Activated T-helper 1 cell treated with Interleukin-2 at 50 U/mL for 16 hours (primary cell): ENCODE results near the gene SLC25A47.
"Not testable (repeated sequence)": the region's sequence is repeated elsewhere in the genome, so short reads cannot be mapped to it uniquely, and the experiment has no call there.

ENCODE experiments used
- DNase-seq: peaks from one replicate; pipeline ENCODE4 v3.0.0-alpha.2; 2020; ENCODE audit warnings: low read depth

The SLC25A47 gene

DNA sequence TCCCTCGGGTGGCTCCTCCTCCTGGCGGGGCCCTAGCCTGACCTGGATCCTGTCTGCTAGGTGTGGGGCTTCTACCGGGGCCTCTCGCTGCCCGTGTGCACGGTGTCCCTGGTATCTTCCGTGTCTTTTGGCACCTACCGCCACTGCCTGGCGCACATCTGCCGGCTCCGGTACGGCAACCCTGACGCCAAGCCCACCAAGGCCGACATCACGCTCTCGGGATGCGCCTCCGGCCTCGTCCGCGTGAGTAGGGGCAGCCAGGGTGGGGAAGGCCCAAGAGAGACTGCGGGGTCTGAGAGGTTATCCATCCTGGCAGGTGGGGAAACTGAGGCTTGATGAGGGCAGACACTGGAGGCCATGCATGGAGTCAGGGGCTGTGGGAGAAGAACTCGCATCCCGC is 4.0 kb downstream of the SLC25A47 start:
- DNase-seq: no peak

DNA sequence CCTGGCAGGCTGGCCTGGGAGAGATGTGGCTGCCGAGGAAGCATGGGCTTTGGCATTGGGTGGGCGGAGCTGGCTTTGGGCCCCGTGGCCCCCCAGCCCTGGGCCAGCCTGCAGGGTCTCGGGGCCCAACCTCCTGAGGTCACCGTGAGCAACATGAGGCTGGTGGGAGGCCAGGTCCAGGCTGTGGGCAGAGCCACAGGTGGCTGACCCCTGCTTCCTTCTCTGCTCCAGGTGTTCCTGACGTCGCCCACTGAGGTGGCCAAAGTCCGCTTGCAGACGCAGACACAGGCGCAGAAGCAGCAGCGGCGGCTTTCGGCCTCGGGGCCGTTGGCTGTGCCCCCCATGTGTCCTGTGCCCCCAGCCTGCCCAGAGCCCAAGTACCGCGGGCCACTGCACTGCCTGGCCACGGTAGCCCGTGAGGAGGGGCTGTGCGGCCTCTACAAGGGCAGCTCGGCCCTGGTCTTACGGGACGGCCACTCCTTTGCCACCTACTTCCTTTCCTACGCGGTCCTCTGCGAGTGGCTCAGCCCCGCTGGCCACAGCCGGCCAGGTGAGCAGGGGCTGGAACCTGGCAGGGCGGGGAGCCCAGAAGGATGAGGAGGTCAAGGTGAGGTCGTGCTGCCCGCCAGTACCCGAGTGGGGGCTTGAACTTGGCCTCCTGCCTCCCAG is 5.5 kb downstream of the SLC25A47 start:
- no peak for DNase-seq

DNA sequence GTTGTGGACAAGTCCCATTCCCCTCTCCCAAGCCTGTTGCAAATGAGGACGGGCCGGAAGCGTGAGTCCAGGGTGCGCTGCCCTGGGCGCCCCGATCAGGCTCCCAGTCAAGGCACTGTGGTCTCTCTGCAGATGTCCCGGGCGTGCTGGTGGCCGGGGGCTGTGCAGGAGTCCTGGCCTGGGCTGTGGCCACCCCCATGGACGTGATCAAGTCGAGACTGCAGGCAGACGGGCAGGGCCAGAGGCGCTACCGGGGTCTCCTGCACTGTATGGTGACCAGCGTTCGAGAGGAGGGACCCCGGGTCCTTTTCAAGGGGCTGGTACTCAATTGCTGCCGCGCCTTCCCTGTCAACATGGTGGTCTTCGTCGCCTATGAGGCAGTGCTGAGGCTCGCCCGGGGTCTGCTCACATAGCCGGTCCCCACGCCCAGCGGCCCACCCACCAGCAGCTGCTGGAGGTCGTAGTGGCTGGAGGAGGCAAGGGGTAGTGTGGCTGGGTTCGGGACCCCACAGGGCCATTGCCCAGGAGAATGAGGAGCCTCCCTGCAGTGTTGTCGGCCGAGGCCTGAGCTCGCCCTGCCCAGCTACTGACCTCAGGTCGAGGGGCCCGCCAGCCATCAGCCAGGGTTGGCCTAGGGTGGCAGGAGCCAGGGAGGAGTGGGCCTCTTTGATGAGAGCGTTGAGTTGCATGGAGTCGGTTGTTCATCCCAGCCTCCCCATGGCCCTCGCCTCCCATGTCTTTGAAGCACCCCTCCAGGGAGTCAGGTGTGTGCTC is 6.3 kb downstream of the SLC25A47 start:
- no peak for DNase-seq

DNA sequence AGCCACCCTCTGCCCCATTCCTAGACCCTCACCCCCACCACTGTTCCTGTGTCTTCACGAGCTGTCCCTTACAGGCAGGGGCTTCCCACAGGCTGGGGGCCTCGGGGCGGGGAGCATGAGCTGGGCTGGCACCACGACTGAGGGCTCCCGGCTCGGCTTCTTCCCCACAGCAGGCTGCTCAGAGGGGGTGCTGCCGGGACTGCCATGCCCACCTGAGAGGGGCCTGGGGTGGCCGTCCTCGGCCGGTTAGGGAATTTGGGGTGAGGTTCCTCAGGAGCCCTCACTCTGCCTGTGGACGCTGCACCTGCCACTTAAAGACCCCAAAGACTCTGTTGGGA is 6.8 kb downstream of the SLC25A47 start:
- DNase-seq: no peak

DNA sequence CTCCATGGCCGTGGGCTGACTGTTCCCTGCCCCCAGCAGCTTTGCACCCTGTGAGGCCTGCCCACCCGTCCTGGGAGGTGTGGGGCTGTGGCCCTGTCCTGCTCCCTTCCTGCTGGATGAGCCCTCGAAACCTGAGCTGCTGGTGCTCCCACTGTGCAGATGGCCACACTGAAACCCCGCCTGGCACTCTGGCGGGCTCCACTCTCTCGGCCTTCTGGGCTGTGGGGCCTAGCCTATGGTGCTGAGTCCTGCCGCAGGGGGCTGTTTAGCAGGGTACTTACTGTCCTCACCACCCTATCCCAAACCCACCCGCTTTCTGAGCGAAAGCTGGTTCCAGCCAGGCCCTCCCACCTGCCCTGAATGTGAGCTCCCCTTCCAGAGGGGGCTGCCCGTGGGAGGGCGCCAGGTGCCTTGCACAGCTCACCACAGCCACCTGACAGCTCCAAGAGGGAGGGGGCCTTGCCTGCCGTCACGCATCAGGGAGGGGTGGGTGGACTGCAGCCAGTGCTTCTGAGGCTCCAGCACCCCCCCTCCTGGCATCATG is 7.3 kb downstream of the SLC25A47 start:
- DNase-seq: no peak

DNA sequence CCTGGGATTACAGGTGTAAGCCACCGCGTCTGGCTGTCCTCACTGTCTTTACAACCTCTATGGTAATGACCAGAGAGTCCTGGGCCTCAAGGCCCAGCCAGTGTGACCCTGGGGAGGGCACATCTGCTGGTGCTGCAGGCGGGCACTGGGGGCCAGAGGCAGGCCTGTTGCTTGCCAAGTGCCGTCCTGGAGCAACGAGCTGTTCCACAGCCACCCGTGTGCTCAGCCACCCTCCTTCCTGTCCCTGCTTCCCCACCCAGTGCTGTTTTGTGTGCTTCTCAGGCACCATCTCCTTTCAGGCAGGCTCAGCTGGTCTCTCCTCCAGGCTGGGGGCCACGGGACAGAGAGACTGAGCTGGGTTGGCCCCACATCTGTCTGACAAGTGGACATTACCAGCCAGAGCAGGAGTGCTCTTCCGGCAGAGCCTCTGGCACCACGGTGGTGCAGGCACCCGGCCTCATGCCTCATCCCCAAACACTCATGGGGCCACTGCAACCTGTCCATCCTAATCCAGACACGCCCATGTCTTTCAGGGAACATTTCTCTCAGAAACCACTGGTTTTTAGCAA is 9.0 kb downstream of the SLC25A47 start:
- DNase-seq: no peak

DNA sequence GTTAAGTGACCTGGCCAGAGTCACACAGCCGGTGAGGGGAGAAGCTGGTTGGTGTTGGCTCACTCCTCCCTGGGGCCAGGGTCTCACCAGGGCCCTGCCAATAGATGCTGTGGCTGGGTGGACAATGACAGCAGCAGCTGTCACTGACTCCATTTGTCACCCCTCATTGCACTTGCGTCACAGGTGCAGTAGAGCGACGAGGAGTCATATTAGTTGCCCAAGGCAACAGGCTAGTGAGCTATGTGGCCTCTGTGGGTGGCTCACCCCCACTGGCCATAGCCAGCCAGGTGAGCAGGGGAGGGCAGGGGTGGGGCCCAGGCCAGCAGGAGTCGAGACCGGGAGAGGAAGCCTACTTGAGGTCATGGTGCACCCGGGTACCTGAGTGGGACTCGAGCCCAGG is 9.7 kb downstream of the SLC25A47 start:
- DNase-seq: no peak

DNA sequence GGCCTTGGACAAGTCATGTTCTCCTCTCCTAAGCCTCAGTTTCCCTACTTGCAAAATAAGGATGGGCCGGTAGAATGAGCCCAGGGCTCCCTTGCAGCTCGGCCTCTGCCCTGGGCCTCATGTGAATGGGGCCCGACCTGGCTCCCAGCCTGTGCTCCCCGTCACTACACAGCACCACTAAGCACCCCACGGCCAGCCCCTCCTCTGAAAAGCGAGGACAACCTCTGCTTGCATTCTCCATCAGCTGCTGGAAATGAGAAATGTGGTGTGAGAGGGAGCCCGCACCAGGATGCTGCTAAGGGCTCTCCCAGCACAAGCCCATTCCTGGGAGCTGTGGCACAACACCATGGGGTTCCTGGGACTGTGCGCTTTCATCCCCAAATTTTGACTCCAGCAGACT is 10.2 kb downstream of the SLC25A47 start:
- DNase-seq: no peak

DNA sequence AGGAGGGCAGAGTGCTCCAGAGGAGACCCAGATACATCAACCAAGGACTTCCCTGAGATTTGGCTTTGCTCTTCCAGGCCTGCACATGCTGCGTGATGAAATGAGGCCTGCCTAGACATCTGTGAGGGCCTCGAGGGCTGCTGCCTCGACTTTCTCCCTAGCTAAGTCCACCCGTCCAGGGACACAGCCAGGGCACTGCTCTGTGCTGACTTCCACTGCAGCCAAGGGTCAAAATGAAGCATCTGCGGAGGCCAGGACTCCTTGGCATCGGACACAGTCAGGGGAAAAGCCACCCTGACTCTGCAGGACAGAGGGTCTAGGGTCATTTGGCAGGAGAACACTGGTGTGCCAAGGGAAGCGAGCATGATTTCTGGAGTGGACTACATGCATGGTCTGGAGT is 10.7 kb downstream of the SLC25A47 start:
- DNase-seq: no peak

DNA sequence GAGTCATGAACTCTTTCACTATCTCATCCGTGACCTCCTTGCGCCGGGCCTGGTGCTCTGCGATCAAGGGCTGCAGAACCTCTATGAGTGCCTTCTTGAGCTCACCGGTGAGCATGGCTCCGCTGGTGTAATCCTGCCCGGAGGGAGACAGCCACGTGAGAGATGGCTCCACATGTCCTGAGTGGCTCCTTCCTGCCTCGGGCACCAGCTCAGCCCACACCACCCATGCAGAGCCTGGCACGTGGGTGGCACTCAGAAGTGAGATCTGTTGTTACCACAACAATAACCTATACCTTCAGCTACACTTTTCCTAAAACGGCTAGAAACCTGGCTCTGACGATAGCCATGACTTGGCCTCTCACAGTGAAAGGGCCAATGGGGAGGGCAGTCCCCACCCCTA is 11.8 kb downstream of the SLC25A47 start:
- no peak for DNase-seq

DNA sequence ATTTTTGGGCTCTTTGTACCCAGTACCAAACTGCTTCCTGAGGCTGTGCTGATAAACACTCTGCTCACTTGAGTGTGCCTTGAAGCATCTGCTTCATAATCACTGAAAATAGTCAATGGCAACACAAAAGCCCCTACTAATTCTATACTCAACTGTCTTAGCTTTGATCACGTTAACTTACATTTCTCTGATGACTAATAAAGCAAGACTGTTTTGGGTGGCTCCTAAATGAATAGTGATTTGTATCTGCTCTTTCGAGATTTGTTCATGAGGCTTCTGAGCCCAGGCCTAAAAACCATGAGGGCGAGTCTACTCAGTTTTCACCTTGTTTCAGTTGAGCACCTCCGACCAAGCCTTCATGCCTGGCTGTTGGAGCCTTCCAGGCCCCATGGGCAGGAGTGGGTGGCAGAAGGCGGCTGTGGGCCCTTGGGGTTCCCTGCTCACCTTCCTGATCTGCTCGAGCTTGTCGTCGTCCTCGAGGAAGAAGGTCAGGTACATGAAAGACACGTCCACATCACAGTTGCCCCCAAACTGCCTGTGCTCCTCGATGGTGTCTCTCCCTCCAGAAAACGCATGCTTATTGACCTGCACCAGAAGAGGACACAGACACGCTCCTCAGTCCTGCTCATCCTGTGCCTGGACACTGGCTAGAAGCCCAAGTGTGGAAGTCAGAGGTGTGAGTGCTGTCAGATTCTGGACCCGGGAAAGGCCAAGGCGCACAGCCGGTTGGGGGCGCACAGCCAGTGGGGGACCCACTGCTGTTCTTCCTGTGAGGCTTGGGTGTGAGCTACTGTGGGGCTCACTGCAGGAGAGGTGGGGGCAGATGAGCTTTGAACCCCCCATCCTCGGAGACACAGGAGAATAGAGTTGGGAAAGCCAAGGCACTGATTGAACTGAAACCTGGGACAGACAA is 13.7 kb downstream of the SLC25A47 start:
- DNase-seq: no peak

DNA sequence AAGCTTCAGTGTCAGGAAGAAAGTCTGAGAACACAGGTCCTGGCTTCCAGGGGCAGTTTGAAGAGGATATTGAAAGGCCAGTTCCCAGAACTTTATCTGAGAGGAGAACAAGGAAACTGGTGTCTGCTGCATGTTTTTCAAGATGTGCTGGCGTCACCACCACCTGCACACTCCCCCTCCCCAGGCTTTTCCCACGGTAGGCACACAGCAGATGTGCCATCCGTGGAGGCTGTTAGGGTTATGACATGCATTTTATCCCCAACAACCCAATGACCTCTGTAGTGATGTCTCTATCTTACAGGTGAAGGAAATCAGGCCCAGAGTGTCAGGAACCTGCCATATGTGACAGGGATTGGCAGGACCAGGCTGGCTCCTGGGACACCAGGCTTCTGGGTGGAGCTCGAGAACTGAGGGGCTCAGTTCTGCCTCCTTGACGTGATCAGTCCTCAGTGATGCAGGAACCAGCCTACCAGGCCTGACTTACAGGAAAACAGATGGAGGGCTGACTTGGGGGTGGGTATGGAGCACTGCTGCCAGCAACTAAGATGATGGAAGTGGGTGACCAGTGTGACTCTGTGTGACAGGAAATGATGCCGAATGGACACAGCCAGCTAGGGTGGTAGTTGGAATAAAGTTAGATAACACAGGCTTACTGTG is 16.8 kb downstream of the SLC25A47 start:
- DNase-seq: no peak

DNA sequence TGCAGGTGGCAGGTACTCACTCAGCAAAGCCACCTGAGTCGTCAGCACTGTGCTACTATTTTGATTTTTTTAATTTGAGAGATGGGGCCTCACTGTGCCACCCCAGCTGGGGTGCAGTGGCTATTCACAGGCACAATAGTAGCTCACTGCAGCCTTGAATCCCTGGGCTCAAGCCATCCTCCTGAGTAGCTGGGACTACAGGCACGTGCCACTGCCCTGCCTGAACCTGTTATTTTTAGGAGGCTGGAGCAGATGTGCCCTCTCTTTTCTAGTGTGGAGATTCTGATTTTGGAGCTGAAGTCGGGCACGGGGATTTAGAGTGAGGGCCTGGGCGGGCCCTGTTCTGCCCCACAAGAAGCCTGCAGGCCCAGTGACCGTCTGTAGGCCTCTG is 17.3 kb downstream of the SLC25A47 start:
- DNase-seq: no peak

DNA sequence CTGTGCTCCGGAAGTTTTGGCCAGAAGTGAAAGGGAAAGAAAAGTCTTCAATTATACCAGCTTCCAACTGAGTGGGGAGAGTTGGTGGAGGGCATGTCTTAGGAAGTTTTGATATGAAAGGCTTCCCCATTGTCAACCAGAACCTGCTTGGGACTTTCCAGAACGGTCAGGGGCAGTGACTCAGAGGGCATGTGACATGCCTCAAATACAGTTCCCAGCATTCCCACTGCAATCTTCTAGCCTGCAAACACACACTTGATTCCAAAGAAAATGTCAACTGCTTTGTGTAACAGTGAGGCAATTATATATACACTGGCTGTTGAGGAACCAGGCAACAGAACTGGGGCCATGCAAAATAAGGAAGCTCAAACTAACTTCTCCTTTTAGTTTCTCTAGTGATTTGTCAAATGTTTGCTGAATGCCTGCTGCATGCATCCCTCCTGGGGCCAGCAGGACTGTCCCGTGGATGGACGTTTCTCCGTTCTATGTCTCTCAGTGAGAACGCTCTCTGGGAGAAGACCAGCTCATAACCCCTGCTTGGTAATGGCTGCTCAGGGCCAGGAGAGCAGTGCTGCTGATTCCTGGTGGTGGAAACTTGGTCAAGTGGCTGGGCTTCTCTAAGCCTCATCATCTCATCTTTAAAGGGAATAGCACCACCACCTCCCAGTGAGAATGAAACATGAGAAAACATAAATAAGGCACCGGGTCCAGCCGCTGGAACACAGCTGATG is 18.3 kb downstream of the SLC25A47 start:
- DNase-seq: no peak

DNA sequence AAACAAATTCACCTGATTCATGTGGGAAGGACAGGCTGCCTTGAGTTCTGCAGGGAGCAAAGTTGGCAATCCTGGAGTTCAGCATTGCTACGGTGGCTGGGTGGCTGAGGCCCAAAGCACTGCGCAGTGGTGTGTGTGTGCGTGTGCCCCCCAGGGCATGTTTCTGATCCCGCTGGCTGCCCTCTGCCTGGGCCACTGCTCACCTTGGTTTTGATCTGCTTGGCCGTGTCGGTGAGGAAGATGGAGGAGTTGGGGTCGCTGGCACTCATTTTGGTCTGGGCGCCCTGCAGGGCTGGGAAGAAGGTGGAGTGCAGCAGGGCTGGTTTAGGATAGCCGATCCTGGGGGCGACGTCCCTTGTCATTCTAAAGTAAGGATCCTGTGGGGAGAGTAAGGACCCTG is 19.1 kb downstream of the SLC25A47 start:
- no peak for DNase-seq

DNA sequence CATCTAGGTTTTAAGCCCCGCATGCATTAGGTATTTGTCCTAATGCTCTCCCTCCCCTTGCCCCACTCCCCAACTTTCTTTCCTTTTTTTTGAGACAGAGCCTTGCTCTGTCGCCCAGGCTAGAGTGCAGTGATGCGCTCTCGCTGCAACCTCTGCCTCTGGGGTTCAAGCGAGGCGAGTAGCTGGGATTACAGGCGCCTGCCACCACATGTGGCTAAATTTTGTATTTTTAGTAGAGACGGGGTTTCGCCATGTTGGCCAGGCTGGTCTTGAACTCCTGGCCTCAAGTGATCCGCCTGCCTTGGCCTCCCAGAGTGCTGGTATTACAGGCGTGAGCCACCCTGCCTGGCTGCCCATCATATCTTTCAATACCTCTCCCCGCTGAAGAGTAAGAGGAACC is 19.7 kb downstream of the SLC25A47 start:
- DNase-seq: not testable (repeated sequence)

DNA sequence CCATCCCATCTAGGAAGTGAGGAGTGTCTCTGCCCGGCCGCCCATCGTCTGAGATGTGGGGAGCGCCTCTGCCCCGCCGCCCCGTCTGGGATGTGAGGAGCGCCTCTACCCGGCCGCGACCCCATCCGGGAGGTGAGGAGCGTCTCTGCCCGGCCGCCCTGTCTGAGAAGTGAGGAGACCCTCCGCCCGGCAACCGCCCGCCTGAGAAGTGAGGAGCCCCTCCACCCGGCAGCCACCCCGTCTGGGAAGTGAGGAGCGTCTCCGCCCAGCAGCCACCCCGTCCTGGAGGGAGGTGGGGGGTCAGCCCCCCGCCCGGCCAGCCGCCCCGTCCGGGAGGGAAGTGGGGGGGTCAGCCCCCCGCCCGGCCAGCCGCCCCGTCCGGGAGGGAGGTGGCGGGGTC is 21.5 kb downstream of the SLC25A47 start:
- not testable (repeated sequence) for DNase-seq

DNA sequence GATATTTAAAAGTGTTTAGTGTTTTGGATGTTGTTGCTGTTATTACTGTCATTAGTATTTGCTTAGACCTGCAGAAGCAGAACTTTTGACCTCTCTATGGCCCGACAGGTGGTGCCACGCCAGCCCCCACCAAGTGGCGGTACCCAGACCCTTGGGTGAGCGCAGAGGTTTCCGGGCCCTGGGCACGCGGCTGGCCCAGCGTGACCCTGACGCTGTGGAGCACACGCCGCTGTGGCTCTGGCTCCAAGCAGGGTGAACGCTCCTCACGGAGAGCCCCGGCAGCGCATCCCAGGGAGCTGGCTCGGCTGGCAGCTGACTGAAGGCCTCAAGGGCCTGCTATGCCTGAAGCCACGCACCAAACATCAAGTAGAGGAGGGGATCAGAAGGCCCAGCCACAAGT is 22.6 kb downstream of the SLC25A47 start:
- DNase-seq: no peak

DNA sequence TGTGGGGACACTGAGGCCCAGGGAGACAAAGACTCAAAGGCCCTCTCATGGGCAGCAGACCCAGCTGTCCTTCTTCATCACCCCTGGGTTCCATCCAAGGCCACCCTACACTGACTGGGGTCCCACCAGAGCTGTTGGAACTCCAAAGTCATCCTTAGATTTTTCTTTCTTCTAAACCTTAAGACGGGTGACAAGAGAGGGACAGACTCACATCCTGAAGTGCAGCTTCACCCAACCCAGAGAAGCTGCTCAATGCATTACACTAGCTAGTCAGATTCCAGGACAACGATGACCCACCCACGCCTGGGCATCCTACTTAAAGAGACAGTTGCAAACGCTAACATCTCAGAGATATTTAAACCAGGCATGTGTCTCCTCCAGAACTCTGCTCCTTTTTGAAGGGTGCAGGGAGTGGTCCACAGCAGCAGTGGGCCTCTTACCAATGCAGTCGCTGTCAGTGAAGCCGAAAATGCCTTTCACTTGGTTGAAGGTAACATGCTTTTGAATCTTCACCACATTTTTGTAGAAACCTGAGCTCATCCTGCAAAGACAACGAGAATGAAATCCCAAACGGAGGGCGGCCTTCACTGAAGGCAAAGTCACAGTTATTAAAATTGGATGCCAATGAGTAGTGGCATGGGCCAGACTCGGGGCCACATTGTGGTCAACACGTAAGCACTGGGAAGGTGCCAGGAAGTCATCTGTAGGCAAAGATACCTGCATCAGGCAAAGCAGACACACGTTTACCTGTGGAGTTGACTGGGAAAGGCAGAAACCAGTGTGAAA is 23.4 kb downstream of the SLC25A47 start:
- DNase-seq: no peak

DNA sequence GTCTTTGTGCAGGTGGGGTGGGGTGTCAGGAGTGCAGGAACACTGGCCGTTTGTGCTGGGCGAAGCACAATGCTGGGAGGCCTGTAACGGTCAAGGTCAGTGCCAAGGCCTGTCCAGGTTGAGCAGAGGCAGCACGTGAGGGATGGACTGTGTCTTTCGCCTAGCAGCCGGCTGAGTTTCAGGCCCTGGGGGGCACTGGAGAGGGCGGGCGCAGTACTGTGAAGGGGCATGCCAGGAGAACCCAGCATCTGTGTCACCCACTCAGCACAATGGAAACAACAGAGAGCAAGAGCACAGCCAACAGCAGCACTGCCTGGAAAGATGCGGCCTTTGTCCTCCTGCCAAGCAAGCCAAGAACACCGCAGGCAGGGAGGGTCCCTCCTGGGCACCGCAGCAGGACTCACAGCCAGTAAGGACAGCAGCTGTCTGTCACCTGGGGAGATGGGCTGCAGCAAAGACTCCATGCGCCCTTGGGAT is 25.2 kb downstream of the SLC25A47 start:
- DNase-seq: no peak
